SU-DHL-6 (cell line): ENCODE results near the gene GRM8.

Source experiments
- CTCF ChIP-seq: fragments of 200-600 bp; sonication (generic); IDR thresholded peaks from one replicate; pipeline ENCODE4 v1.5.1; 2017; ENCODE audit warnings: antibody characterized with exemption, mild to moderate bottlenecking, low read length, moderate library complexity; ENCODE audit not compliant: insufficient read depth, poor library complexity, severe bottlenecking
- EZH2phosphoT487 ChIP-seq: fragments of 200-600 bp; sonication (generic), shearing (Covaris generic); conservative IDR thresholded peaks from 2 replicates; pipeline ENCODE4 v1.6.1; 2018; ENCODE audit warnings: mild to moderate bottlenecking, antibody characterized with exemption, low read length, moderate library complexity, mixed read lengths

GRCh38 chr7:126493801-126494200, 758.9 kb downstream of the GRM8 start:
- TF ChIP-seq CTCF (no peak), EZH2phosphoT487 (no peak)
